Fibroblast of lung (primary cell): ENCODE data around the gene PDE9A. TPM values are rescaled to one million over a fixed set of nuclear protein-coding genes. Genes with fewer than 3 reads are reported as not detected.

Experiments
- DNase-seq, 2 donors: peaks; one replicate each; pipeline versions ENCODE4 v3.0.0 to v3.0.0-alpha.2; 2010; ENCODE audit warnings: low read depth in 2 of 2
- H2AFZ ChIP-seq: 2 replicates; pipeline ENCODE4 v1.5.1; 2012; ENCODE audit warnings: low read length, control low read depth, inconsistent platforms
- H3K27ac ChIP-seq: 2 replicates; pipeline ENCODE4 v1.5.1; 2011; ENCODE audit warnings: low read length, control low read depth; ENCODE audit not compliant: insufficient read depth
- H3K27me3 ChIP-seq: 2 replicates; pipeline ENCODE4 v1.5.1; 2011; ENCODE audit warnings: mild to moderate bottlenecking, low read length; ENCODE audit not compliant: control insufficient read depth, insufficient read depth
- H3K36me3 ChIP-seq: 2 replicates; pipeline ENCODE4 v1.5.1; 2011; ENCODE audit warnings: low read length; ENCODE audit not compliant: control insufficient read depth, insufficient read depth
- H3K4me1 ChIP-seq: 2 replicates; pipeline ENCODE4 v1.5.1; 2011; ENCODE audit warnings: low read length; ENCODE audit not compliant: control insufficient read depth, insufficient read depth; ENCODE audit errors: extremely low read depth
- H3K4me2 ChIP-seq: 2 replicates; pipeline ENCODE4 v1.5.1; 2011; ENCODE audit warnings: low read length, control low read depth; ENCODE audit not compliant: insufficient read depth; ENCODE audit errors: extremely low read depth
- H3K4me3 ChIP-seq, 4 experiments: fragments of 200-600 bp in 1 of 4; sonication (generic) in 1 of 4; replicated peaks in 1 of 4; 2 replicates each; pipeline ENCODE4 v1.5.1; 2011 to 2016; ENCODE audit warnings: low read length in 4 of 4, low read depth in 3 of 4, mild to moderate bottlenecking in 3 of 4, control low read depth in 2 of 4, inconsistent platforms in 1 of 4, mixed read lengths in 1 of 4; ENCODE audit not compliant: insufficient read depth in 1 of 4; ENCODE audit errors: control extremely low read depth in 1 of 4
- H3K79me2 ChIP-seq: 2 replicates; pipeline ENCODE4 v1.5.1; 2012; ENCODE audit warnings: mild to moderate bottlenecking, low read length, inconsistent platforms; ENCODE audit not compliant: control insufficient read depth, insufficient read depth
- H3K9ac ChIP-seq: 2 replicates; pipeline ENCODE4 v1.5.1; 2011; ENCODE audit warnings: mild to moderate bottlenecking, low read length, control low read depth; ENCODE audit not compliant: insufficient read depth
- H3K9me3 ChIP-seq: 2 replicates; pipeline ENCODE4 v1.5.1; 2012; ENCODE audit warnings: low read depth, low read length; ENCODE audit not compliant: control insufficient read depth, insufficient read depth
- H4K20me1 ChIP-seq: 2 replicates; pipeline ENCODE4 v1.5.1; 2011; ENCODE audit warnings: low read length; ENCODE audit not compliant: control insufficient read depth, insufficient read depth; ENCODE audit errors: extremely low read depth
- CTCF ChIP-seq, 2 donors: IDR thresholded peaks in 1 of 2; conservative IDR thresholded peaks in 1 of 2; 1 replicate in 1 of 2; 2 replicates in 1 of 2; pipeline ENCODE4 v1.5.1; 2011 to 2012; ENCODE audit warnings: low read length in 2 of 2, control low read depth in 1 of 2, inconsistent platforms in 1 of 2, low read depth in 1 of 2, mild to moderate bottlenecking in 1 of 2
- EZH2 ChIP-seq: IDR thresholded peaks from 2 replicates; pipeline ENCODE4 v1.5.1; 2012; ENCODE audit warnings: low read length, control low read depth, mild to moderate bottlenecking; ENCODE audit errors: missing control alignments
- polyA plus RNA-seq, 2 donors: library from polyadenylated mRNA; depleted of rRNA in 1 of 2; stranded (reverse) in 1 of 2; unstranded in 1 of 2; fragments of >200 nt; gene quantifications; 2 replicates each; pipeline ENCODE4 v1.2.1, GENCODE V29; 2011 to 2012; ENCODE audit warnings: missing spikeins in 1 of 2
- total RNA-seq: library from RNA; depleted of rRNA; stranded (reverse); fragments of >200 nt; gene quantifications from 2 replicates; pipeline ENCODE4 v1.2.1, GENCODE V29; 2014

PDE9A gene
- total and polyA plus RNA-seq, 2 donors (not counting 1 experiment from before 2014, with no cell fraction given), result 1.8 to 4.4 TPM

- no peaks in the 10 kb centered on the region for H3K79me2 ChIP-seq
- H3K27ac ChIP-seq, result no peak overlapping the region
- no peak overlapping the region for H2AFZ ChIP-seq
- DNase-seq, result no peak
- TF ChIP-seq CTCF (conservative IDR thresholded peaks at IDR 0.05 in 1 of 2, IDR thresholded peaks at IDR 0.05 in 1 of 2; ENCODE audit: low read depth in 1 of 2, low read length in 2 of 2) (no peak), EZH2 (no peak)
- H3K27me3 ChIP-seq, result peaks cover 17% of the 10 kb centered on the region
- H3K9ac ChIP-seq, result no peak overlapping the region
- H3K9me3 ChIP-seq, result no peaks in the 10 kb centered on the region
- no peak overlapping the region for H3K4me3 ChIP-seq
- H3K36me3 ChIP-seq, result no peaks in the 10 kb centered on the region
- no peaks in the 10 kb centered on the region for H4K20me1 ChIP-seq
- no peaks in the 10 kb centered on the region for H3K4me1 ChIP-seq
- H3K4me2 ChIP-seq, result no peak overlapping the region
Measured at GRCh38 chr21:42777757-42778344, 124.4 kb downstream of the PDE9A start.

- no peak for DNase-seq
- no peaks in the 10 kb centered on the region for H3K79me2 ChIP-seq
- H3K9me3 ChIP-seq, result no peaks in the 10 kb centered on the region
- no peaks in the 10 kb centered on the region for H3K36me3 ChIP-seq
- no peak overlapping the region for H2AFZ ChIP-seq
- no peak overlapping the region for H3K9ac ChIP-seq
- H3K27ac ChIP-seq, result no peak overlapping the region
- no peak overlapping the region for H3K4me3 ChIP-seq
- H4K20me1 ChIP-seq, result no peaks in the 10 kb centered on the region
- H3K4me2 ChIP-seq, result no peak overlapping the region
- H3K4me1 ChIP-seq, result no peaks in the 10 kb centered on the region
- peaks cover 17% of the 10 kb centered on the region for H3K27me3 ChIP-seq
- TF ChIP-seq CTCF (conservative IDR thresholded peaks at IDR 0.05 in 1 of 2, IDR thresholded peaks at IDR 0.05 in 1 of 2; ENCODE audit: low read depth in 1 of 2, low read length in 2 of 2), result no peak
- no peak for TF ChIP-seq EZH2
Measured at GRCh38 chr21:42779431-42779861, 126.0 kb downstream of the PDE9A start.

GRCh38 chr21:42780617-42781016 is 127.2 kb downstream of the PDE9A start:
- Histone ChIP-seq H3K9ac (no peak overlapping the region), H3K27me3 (peaks cover 17% of the 10 kb centered on the region), H4K20me1 (no peaks in the 10 kb centered on the region), H3K79me2 (no peaks in the 10 kb centered on the region), H3K4me2 (no peak overlapping the region), H3K4me1 (no peaks in the 10 kb centered on the region), H3K9me3 (no peaks in the 10 kb centered on the region), H2AFZ (no peak overlapping the region), H3K36me3 (no peaks in the 10 kb centered on the region), H3K4me3 (no peak overlapping the region), H3K27ac (no peak overlapping the region)
- no peak for TF ChIP-seq EZH2
- no peak for TF ChIP-seq CTCF (conservative IDR thresholded peaks at IDR 0.05 in 1 of 2, IDR thresholded peaks at IDR 0.05 in 1 of 2; ENCODE audit: low read depth in 1 of 2, low read length in 2 of 2)
- no peak for DNase-seq
